ENCODE measurements around the gene RFT1. TPM values are rescaled to one million over a fixed set of nuclear protein-coding genes. Genes with fewer than 3 reads are reported as not detected.

The RFT1 gene
- total and polyA plus RNA-seq, 2 of the 13 experiments (the other 11 are each of a cell fraction or from before 2014, with no cell fraction given): 23.2 to 37.0 TPM

GRCh38 chr3:53155760-53156159, 25.5 kb upstream of the RFT1 start:
- Histone ChIP-seq H3K4me2 (ENCODE audit: low read depth, low read length) (no peak overlapping the region), H3K4me1 (ENCODE audit: insufficient read depth, low read length) (peaks cover 76% of the 10 kb centered on the region), H3K4me3 (replicated peaks in 1 of 3; ENCODE audit: insufficient read depth in 1 of 3, low read depth in 2 of 3, low read length in 3 of 3) (no peak overlapping the region), H3K27ac (ENCODE audit: extremely low read length, insufficient read depth, low read length) (no peak overlapping the region), H3K79me2 (ENCODE audit: insufficient read depth, low read length) (no peaks in the 10 kb centered on the region), H3K9ac (ENCODE audit: insufficient read depth, low read depth, low read length) (no peak overlapping the region), H4K20me1 (ENCODE audit: insufficient read depth, low read length) (no peaks in the 10 kb centered on the region), H3K36me3 (replicated peaks in 1 of 2; ENCODE audit: control insufficient read depth in 1 of 2, insufficient read depth in 2 of 2, low read length in 2 of 2) (no peaks in the 10 kb centered on the region), H2AFZ (ENCODE audit: low read length) (no peak overlapping the region), H3K27me3 (ENCODE audit: control insufficient read depth in 1 of 2, insufficient read depth in 2 of 2, low read length in 2 of 2) (peaks cover 0 to 36% of the 10 kb centered on the region in 2 experiments; a peak in 3 of 5 replicates), H3K9me3 (ENCODE audit: low read length) (no peaks in the 10 kb centered on the region)
- ChIA-PET CTCF (ENCODE audit: low intra/inter-chr PET ratio, low total read pairs) (no interaction called here), POLR2A (no interaction called here)
- FAIRE-seq (no peak), DNase-seq (ENCODE audit: low spot score) (no peak), ATAC-seq (no peak)
- TF ChIP-seq ARNT2 (CRISPR knock-in tag; IDR thresholded peaks at IDR 0.05; ENCODE audit: low read depth) (no peak), HNRNPL (IDR thresholded peaks at IDR 0.05; ENCODE audit: low read depth, low read length) (0 out of 2 replicates have a peak, but pooled peaks have one; percentile 40)
- 77% methylated on average over 3 of the region's 6 CpGs for WGBS (ENCODE audit: low lambda C conversion rate)
- BruUV-seq (replicated peaks): no TSS peak
- in situ Hi-C loops (cut with HindIII; ENCODE audit: extremely low pct_ligation_motif_present, low pct_unique_long_range_greater_than_20kb): no loop called here
- intact Hi-C loops (cut with micrococcal nuclease; ENCODE audit: unreplicated experiment): no loop called here

DNA sequence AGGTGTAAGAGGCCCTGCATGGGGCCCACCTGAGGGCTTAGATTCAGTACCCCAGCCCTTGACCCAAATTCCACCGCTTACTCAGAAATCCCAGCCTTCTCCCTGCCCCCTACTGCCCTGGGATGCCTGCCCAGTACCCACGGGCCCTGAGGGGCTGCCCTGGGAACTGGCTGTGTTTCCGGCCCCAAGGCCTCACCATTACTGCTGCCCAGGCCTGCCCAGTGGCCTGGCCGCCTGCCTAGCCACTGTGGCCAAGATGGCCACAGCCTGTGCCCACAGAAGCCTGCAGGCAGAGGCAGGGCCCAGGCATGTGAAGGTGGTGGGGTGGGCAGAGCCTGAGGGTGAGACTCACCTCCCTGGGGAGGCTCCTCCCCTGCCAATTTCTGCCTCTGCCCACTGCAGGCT, 24.6 kb upstream of the RFT1 start:
- H3K79me2 ChIP-seq (ENCODE audit: insufficient read depth, low read length): no peaks in the 10 kb centered on the region
- ATAC-seq (no peak), FAIRE-seq (no peak), DNase-seq (ENCODE audit: low spot score) (no peak)
- intact Hi-C loops (cut with micrococcal nuclease; ENCODE audit: unreplicated experiment): no loop called here
- ChIA-PET POLR2A (no interaction called here), CTCF (ENCODE audit: low intra/inter-chr PET ratio, low total read pairs) (no interaction called here)
- no peak overlapping the region for H3K27ac ChIP-seq (ENCODE audit: extremely low read length, insufficient read depth, low read length)
- in situ Hi-C loops (cut with HindIII; ENCODE audit: extremely low pct_ligation_motif_present, low pct_unique_long_range_greater_than_20kb): no loop called here
- H3K4me1 ChIP-seq (ENCODE audit: insufficient read depth, low read length): peaks cover 79% of the 10 kb centered on the region
- peak; percentile 57; the same call in 1 of the 2 replicates for TF ChIP-seq HNRNPL (IDR thresholded peaks at IDR 0.05; ENCODE audit: low read depth, low read length)
- no peak for TF ChIP-seq YEATS2 (CRISPR knock-in tag; IDR thresholded peaks at IDR 0.05; ENCODE audit: borderline replicate concordance)
- TF ChIP-seq ZNF460 (CRISPR knock-in tag; IDR thresholded peaks at IDR 0.05; ENCODE audit: borderline replicate concordance): no peak
- TF ChIP-seq THAP9 (CRISPR knock-in tag; IDR thresholded peaks at IDR 0.05; ENCODE audit: borderline replicate concordance): peak; percentile 44; the same call in 1 of the 2 replicates
- no peak for TF ChIP-seq WIZ (CRISPR knock-in tag; IDR thresholded peaks at IDR 0.05)
- TF ChIP-seq ZSCAN29 (CRISPR knock-in tag; conservative IDR thresholded peaks at IDR 0.05): no peak
- no peak for TF ChIP-seq ZC3H4 (CRISPR knock-in tag; IDR thresholded peaks at IDR 0.05; ENCODE audit: borderline replicate concordance)
- TF ChIP-seq ZZZ3 (CRISPR knock-in tag; IDR thresholded peaks at IDR 0.05; ENCODE audit: borderline replicate concordance): no peak
- no peaks in the 10 kb centered on the region for H3K9me3 ChIP-seq (ENCODE audit: low read length)
- WGBS (ENCODE audit: low lambda C conversion rate): no CpG with 5 or more reads among the region's 4 CpGs
- BruUV-seq (replicated peaks): no TSS peak
- no peaks in the 10 kb centered on the region for H4K20me1 ChIP-seq (ENCODE audit: insufficient read depth, low read length)
- H3K4me2 ChIP-seq (ENCODE audit: low read depth, low read length): no peak overlapping the region
- no peak overlapping the region for H2AFZ ChIP-seq (ENCODE audit: low read length)
- peaks cover 0 to 36% of the 10 kb centered on the region in 2 experiments; a peak in 3 of 5 replicates for H3K27me3 ChIP-seq (ENCODE audit: control insufficient read depth in 1 of 2, insufficient read depth in 2 of 2, low read length in 2 of 2)
- H3K9ac ChIP-seq (ENCODE audit: insufficient read depth, low read depth, low read length): no peak overlapping the region
- no peak overlapping the region for H3K4me3 ChIP-seq (replicated peaks in 1 of 3; ENCODE audit: insufficient read depth in 1 of 3, low read depth in 2 of 3, low read length in 3 of 3)
- no peaks in the 10 kb centered on the region for H3K36me3 ChIP-seq (replicated peaks in 1 of 2; ENCODE audit: control insufficient read depth in 1 of 2, insufficient read depth in 2 of 2, low read length in 2 of 2)
